ENCODE results near the gene ARL5A.
"Not testable (repeated sequence)": the region's sequence is repeated elsewhere in the genome, so short reads cannot be mapped to it uniquely, and the experiment has no call there.

The ARL5A gene

GRCh38 chr2:151799886-151800292 lies 28.3 kb downstream of the ARL5A start:
- no peak for TF ChIP-seq CTCF (IDR thresholded peaks at IDR 0.05; ENCODE audit: insufficient read depth, missing control alignments)
- no peak for FAIRE-seq

GRCh38 chr2:151796774-151797173 lies 31.4 kb downstream of the ARL5A start:
- peak; percentile 56 for FAIRE-seq
- TF ChIP-seq CTCF (IDR thresholded peaks at IDR 0.05; ENCODE audit: insufficient read depth, missing control alignments): no peak
- DNase-seq (ENCODE audit: insufficient read length, low spot score): no peak

More at GRCh38 chr2:151799886-151800292, 28.3 kb downstream of the ARL5A start:
- no peak for DNase-seq (ENCODE audit: insufficient read length, low spot score)

- no peak for DNase-seq (ENCODE audit: insufficient read length, low spot score)
- TF ChIP-seq CTCF (IDR thresholded peaks at IDR 0.05; ENCODE audit: insufficient read depth, missing control alignments): no peak
- no peak for FAIRE-seq
Measured at GRCh38 chr2:151795646-151796240, 32.5 kb downstream of the ARL5A start.

GRCh38 chr2:151794422-151794821 lies 33.8 kb downstream of the ARL5A start:
- DNase-seq (ENCODE audit: insufficient read length, low spot score); FAIRE-seq: not testable (repeated sequence)

GRCh38 chr2:151793123-151793522 lies 35.1 kb downstream of the ARL5A start:
- DNase-seq (ENCODE audit: insufficient read length, low spot score): no peak
- FAIRE-seq: no peak
- TF ChIP-seq CTCF (IDR thresholded peaks at IDR 0.05; ENCODE audit: insufficient read depth, missing control alignments): no peak

GRCh38 chr2:151792589-151792988 lies 35.6 kb downstream of the ARL5A start:
- no peak for TF ChIP-seq CTCF (IDR thresholded peaks at IDR 0.05; ENCODE audit: insufficient read depth, missing control alignments)
- FAIRE-seq (no peak), DNase-seq (ENCODE audit: insufficient read length, low spot score) (no peak)

- TF ChIP-seq CTCF (IDR thresholded peaks at IDR 0.05; ENCODE audit: insufficient read depth, missing control alignments): no peak
- FAIRE-seq (no peak), DNase-seq (ENCODE audit: insufficient read length, low spot score) (no peak)
Measured at GRCh38 chr2:151791545-151791944, 36.7 kb downstream of the ARL5A start.

GRCh38 chr2:151790689-151791088 lies 37.5 kb downstream of the ARL5A start:
- DNase-seq (ENCODE audit: insufficient read length, low spot score): no peak
- TF ChIP-seq CTCF (IDR thresholded peaks at IDR 0.05; ENCODE audit: insufficient read depth, missing control alignments): no peak
- FAIRE-seq: no peak
